Prostate gland (tissue), 2 donors: ENCODE measurements around the gene PRDM16. TPM values are rescaled to one million over a fixed set of nuclear protein-coding genes. Genes with fewer than 3 reads are reported as not detected.

Source experiments
- DNase-seq: peaks from one replicate; pipeline ENCODE4 v3.0.0-alpha.2; 2019; ENCODE audit warnings: low spot score
- H3K27ac ChIP-seq, 2 donors: fragments of 200-600 bp; sonication (generic); 2 replicates each; pipeline ENCODE4 v1.5.1; 2017 to 2019
- H3K27me3 ChIP-seq: fragments of 200-600 bp; sonication (generic); replicated peaks from 2 replicates; pipeline ENCODE4 v1.5.1; 2019; ENCODE audit not compliant: insufficient read depth
- H3K36me3 ChIP-seq, 2 donors: fragments of 200-600 bp; sonication (generic); 1 replicate in 1 of 2; 2 replicates in 1 of 2; pipeline versions ENCODE4 v1.5.1 to v1.8.1; 2017 to 2019
- H3K4me1 ChIP-seq: fragments of 200-600 bp; sonication (generic); replicated peaks from 2 replicates; pipeline ENCODE4 v1.5.1; 2019
- H3K4me3 ChIP-seq, 2 donors: fragments of 200-600 bp; sonication (generic); 2 replicates each; pipeline ENCODE4 v1.5.1; 2017 to 2019
- H3K9me3 ChIP-seq: fragments of 200-600 bp; sonication (generic); 2 replicates; pipeline ENCODE4 v1.5.1; 2017
- CTCF ChIP-seq, 4 experiments: fragments of 200-600 bp in 2 of 4; fragments of 450-650 bp in 2 of 4; sonication (generic) in 2 of 4; IDR thresholded peaks; 1 replicate in 3 of 4; 2 replicates in 1 of 4; pipeline ENCODE4 v1.5.1; 2016 to 2019; ENCODE audit warnings: antibody characterized with exemption in 4 of 4, mild to moderate bottlenecking in 2 of 4, moderate library complexity in 2 of 4
- POLR2A ChIP-seq: fragments of 450-650 bp; IDR thresholded peaks from one replicate; pipeline ENCODE4 v1.6.1; 2016; ENCODE audit warnings: antibody characterized with exemption, mild to moderate bottlenecking
- POLR2AphosphoS5 ChIP-seq: sonication (generic); formaldehyde crosslinking; IDR thresholded peaks from one replicate; pipeline ENCODE4 v1.6.1; 2017; ENCODE audit warnings: antibody characterized with exemption
- WGBS: methylation state at CpG from one replicate; pipeline ENCODE4 v1.1.5; 2018; 5-methylcytosine and 5-hydroxymethylcytosine counted together
- intact Hi-C: fragments of 100-400 bp; cut with DNase I; formaldehyde crosslinking; loops from one replicate; pipeline ENCODE4 v1.14.2; 2022
- total RNA-seq, 2 donors: library from RNA; depleted of rRNA; stranded (reverse); fragments of >200 nt; gene quantifications; one replicate each; pipeline ENCODE4 v1.1.0, GENCODE V29; 2016

The PRDM16 gene
- total RNA-seq, 2 donors from 2014 or later: 0.23 to 6.5 TPM

- Histone ChIP-seq H3K4me1 (no peaks in the 10 kb centered on the region), H3K9me3 (no peaks in the 10 kb centered on the region), H3K27me3 (peaks cover 3% of the 10 kb centered on the region), H3K4me3 (no peak overlapping the region), H3K27ac (no peak overlapping the region), H3K36me3 (no peaks in the 10 kb centered on the region)
- no peak for DNase-seq
- WGBS: 62% methylated on average over 10 of the region's 10 CpGs
- intact Hi-C loops: no loop called here
- TF ChIP-seq POLR2AphosphoS5 (no peak), POLR2A (no peak), CTCF (IDR thresholded peaks at IDR 0.05) (no peak)
Measured at GRCh38 chr1:3119725-3120124, 50.7 kb downstream of the PRDM16 start.

GRCh38 chr1:3120140-3120539 lies 51.1 kb downstream of the PRDM16 start:
- Histone ChIP-seq H3K4me3 (no peak overlapping the region), H3K36me3 (no peaks in the 10 kb centered on the region), H3K27ac (no peak overlapping the region), H3K27me3 (peaks cover 3% of the 10 kb centered on the region), H3K9me3 (no peaks in the 10 kb centered on the region), H3K4me1 (no peaks in the 10 kb centered on the region)
- intact Hi-C loops: no loop called here
- TF ChIP-seq POLR2AphosphoS5: no peak
- no peak for TF ChIP-seq POLR2A
- TF ChIP-seq CTCF (IDR thresholded peaks at IDR 0.05): no peak
- WGBS: 54% methylated on average over 17 of the region's 17 CpGs
- no peak for DNase-seq

- no peak for TF ChIP-seq POLR2A
- TF ChIP-seq CTCF (IDR thresholded peaks at IDR 0.05): no peak
- no peak for TF ChIP-seq POLR2AphosphoS5
- H3K27ac ChIP-seq: no peak overlapping the region
Measured at GRCh38 chr1:3120994-3121393, 52.0 kb downstream of the PRDM16 start.

GRCh38 chr1:3121401-3122210 lies 52.6 kb downstream of the PRDM16 start:
- DNase-seq: no peak
- Histone ChIP-seq H3K9me3 (no peaks in the 10 kb centered on the region), H3K4me3 (no peak overlapping the region), H3K27me3 (peaks cover 3% of the 10 kb centered on the region), H3K27ac (no peak overlapping the region), H3K36me3 (no peaks in the 10 kb centered on the region), H3K4me1 (no peaks in the 10 kb centered on the region)
- TF ChIP-seq POLR2A (no peak), POLR2AphosphoS5 (no peak), CTCF (IDR thresholded peaks at IDR 0.05) (no peak)
- WGBS: 88% methylated on average over 46 of the region's 46 CpGs
- intact Hi-C loops: no loop called here

More at GRCh38 chr1:3120994-3121393, 52.0 kb downstream of the PRDM16 start:
- intact Hi-C loops: no loop called here
- WGBS: 89% methylated on average over 13 of the region's 14 CpGs
- Histone ChIP-seq H3K4me3 (no peak overlapping the region), H3K27me3 (peaks cover 3% of the 10 kb centered on the region), H3K36me3 (no peaks in the 10 kb centered on the region), H3K4me1 (no peaks in the 10 kb centered on the region), H3K9me3 (no peaks in the 10 kb centered on the region)
- DNase-seq: no peak

GRCh38 chr1:3122311-3122710 lies 53.3 kb downstream of the PRDM16 start:
- WGBS: 78% methylated on average over 12 of the region's 12 CpGs
- H3K9me3 ChIP-seq: no peaks in the 10 kb centered on the region
- no peak overlapping the region for H3K27ac ChIP-seq
- DNase-seq: no peak
- intact Hi-C loops: no loop called here
- no peaks in the 10 kb centered on the region for H3K4me1 ChIP-seq
- H3K36me3 ChIP-seq: no peaks in the 10 kb centered on the region
- H3K4me3 ChIP-seq: no peak overlapping the region
- H3K27me3 ChIP-seq: peaks cover 3% of the 10 kb centered on the region
- TF ChIP-seq POLR2AphosphoS5: no peak
- TF ChIP-seq POLR2A: no peak
- no peak for TF ChIP-seq CTCF (IDR thresholded peaks at IDR 0.05)
